ENCODE data around the gene PRELP.

DNA sequence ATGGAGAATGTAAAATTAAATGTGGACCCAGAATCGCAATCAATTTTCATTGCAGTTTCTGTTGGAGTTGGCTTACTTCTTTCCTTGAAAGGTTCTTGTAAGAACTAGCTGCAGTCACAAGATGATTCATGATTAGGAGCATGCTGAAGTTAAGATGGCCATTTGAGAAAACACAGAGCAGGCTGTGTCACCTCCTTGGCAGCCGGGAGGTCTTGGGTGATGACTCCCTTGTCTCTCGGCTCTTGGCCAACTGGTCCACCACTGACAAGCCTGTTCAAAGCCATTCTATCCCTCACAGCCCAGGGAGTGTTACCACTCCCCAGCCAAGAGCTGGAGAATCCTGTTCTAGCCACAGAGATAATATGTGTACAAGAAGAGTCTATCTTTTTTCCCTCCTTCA, 58.9 kb downstream of the PRELP start:
- TF ChIP-seq POLR2A (IDR thresholded peaks at IDR 0.05), result no peak
- TF ChIP-seq, protein P1, sequence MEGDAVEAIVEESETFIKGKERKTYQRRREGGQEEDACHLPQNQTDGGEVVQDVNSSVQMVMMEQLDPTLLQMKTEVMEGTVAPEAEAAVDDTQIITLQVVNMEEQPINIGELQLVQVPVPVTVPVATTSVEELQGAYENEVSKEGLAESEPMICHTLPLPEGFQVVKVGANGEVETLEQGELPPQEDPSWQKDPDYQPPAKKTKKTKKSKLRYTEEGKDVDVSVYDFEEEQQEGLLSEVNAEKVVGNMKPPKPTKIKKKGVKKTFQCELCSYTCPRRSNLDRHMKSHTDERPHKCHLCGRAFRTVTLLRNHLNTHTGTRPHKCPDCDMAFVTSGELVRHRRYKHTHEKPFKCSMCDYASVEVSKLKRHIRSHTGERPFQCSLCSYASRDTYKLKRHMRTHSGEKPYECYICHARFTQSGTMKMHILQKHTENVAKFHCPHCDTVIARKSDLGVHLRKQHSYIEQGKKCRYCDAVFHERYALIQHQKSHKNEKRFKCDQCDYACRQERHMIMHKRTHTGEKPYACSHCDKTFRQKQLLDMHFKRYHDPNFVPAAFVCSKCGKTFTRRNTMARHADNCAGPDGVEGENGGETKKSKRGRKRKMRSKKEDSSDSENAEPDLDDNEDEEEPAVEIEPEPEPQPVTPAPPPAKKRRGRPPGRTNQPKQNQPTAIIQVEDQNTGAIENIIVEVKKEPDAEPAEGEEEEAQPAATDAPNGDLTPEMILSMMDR (IDR thresholded peaks at IDR 0.05), result no peak
